WI38 (cell line): ENCODE measurements around the gene ISL2.
"Not testable (repeated sequence)": the region's sequence is repeated elsewhere in the genome, so short reads cannot be mapped to it uniquely, and the experiment has no call there.

Experiments
- H3K4me3 ChIP-seq: 2 replicates; pipeline ENCODE4 v1.5.1; 2011; ENCODE audit warnings: low read depth, mild to moderate bottlenecking, control low read depth, low read length
- TF ChIP-seq, protein P1 (sequence below): IDR thresholded peaks from 2 replicates; pipeline ENCODE4 v1.5.1; 2012; ENCODE audit warnings: low read depth, mild to moderate bottlenecking, control low read depth, low read length

The ISL2 gene

DNA sequence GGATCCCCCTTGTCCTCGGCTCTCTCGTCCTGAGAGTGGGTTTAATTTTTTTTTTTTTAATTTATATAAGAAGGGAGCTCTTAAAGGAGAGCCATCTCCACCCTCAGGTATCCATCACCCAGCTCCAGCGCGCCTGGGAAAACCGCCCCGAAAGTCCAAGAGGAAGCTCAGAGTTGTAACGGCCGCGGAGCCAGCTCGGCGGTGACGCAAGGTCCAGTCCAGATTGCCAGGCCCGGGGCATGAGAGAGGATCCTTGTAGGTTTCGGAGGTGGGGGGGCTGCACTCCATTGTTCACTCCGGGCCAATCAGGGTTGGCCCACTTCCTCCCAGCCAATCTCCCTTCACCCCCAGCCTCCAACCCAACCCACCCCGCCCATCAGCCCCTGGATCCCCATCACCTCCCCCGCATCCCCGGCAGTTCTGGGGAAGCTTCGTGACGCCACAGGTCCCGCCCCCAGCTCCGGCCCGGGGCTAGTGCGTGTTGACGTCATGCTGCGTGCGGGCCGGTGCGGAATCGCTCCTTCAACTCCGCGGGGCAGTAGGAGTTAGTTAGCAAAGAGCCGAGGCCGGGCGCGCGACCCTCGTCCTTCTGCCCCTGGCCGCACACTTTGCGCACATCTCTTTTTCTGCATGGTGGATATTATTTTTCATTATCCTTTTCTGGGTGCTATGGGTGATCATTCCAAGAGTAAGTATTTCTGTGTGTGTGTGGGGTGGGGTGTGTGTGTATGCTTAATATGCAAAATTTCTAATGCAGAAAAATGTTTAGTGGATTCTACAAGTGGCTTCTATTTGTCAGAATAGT lies at the start of gene ISL2:
TSS of gene ISL2 (plus strand) at position 520 of the 805 bp plus-strand sequence. CDS start at position 631, 111 bp downstream.
- TF ChIP-seq, protein P1, sequence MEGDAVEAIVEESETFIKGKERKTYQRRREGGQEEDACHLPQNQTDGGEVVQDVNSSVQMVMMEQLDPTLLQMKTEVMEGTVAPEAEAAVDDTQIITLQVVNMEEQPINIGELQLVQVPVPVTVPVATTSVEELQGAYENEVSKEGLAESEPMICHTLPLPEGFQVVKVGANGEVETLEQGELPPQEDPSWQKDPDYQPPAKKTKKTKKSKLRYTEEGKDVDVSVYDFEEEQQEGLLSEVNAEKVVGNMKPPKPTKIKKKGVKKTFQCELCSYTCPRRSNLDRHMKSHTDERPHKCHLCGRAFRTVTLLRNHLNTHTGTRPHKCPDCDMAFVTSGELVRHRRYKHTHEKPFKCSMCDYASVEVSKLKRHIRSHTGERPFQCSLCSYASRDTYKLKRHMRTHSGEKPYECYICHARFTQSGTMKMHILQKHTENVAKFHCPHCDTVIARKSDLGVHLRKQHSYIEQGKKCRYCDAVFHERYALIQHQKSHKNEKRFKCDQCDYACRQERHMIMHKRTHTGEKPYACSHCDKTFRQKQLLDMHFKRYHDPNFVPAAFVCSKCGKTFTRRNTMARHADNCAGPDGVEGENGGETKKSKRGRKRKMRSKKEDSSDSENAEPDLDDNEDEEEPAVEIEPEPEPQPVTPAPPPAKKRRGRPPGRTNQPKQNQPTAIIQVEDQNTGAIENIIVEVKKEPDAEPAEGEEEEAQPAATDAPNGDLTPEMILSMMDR: no peak
- peak within 1 kb of the TSS; percentile 58 for H3K4me3 ChIP-seq

DNA sequence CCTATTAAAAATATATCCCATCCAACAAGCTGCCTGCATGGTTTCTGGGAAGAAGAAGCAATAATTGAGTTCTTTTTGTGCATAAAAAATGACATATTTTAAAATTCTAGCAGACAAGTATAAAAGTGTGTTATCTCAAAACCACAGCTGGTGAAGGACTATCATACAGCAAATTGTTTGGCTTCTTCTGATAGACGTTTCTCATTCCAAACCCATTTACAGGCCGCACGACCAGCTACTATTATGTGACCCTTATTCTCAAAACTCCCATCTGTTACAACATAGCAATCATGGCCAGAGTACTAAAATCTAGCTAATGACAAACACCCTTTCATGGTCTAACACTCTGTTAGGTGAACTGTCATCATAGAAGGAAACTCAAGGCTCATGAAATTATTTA lies 47.0 kb upstream of the ISL2 start:
- TF ChIP-seq, protein P1: no peak
- no peak overlapping the region for H3K4me3 ChIP-seq

DNA sequence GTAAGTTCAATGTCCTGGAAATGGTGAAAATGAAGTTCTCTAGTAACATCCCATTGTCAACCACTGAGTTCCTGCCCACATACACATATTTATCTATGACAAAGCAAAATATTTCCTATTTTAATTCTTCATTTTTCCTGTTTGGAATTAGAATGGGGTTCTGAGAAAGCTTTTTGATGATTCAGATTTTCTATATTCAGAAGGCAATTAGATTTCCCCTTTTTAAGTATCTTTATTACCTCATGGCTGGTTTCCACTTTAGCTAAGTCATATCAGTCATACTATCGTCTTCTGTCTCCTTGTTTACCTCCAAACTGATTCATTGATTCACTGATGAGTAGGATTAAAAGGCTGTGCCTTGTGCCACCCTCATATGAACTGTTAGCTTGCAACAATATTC lies 43.2 kb upstream of the ISL2 start:
- no peak overlapping the region for H3K4me3 ChIP-seq
- TF ChIP-seq, protein P1: no peak

DNA sequence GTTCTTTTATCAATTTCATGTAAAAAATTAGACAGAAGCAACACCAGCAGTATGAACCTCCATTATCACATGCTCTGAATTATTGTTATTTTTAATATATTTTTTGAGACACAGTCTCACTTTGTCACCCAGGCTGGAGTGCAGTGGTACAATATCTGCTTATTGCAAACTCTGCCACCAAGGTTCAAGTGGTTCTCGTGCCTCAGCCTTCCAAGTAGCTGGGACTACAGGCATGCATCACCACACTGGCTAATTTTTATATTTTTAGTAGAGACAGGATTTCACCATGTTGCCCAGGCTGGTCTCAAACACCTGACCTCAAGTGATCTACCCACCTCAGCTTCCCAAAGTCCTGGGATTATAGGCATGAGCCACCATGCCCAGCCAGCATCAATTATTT lies 42.1 kb upstream of the ISL2 start:
- H3K4me3 ChIP-seq: not testable (repeated sequence)

DNA sequence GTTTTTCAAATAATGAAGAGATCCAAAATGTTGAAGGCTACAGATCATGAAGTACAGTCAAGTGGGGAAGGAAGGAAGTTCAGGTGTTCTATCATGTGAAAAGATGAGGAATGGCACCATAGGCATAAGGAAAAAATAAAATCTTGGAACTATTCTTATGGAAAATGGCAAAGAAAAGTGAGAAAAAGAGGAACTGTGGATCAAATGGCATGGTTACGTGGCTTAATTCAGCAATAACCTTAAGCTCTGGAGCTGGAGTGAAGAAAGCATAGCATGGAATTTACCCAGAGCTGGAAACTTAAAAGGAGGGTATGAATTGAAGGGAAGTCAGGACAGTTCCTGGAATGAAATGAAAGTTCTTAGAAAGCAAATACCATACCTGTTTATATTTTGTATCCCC lies 39.7 kb upstream of the ISL2 start:
- no peak overlapping the region for H3K4me3 ChIP-seq
- TF ChIP-seq, protein P1: no peak

DNA sequence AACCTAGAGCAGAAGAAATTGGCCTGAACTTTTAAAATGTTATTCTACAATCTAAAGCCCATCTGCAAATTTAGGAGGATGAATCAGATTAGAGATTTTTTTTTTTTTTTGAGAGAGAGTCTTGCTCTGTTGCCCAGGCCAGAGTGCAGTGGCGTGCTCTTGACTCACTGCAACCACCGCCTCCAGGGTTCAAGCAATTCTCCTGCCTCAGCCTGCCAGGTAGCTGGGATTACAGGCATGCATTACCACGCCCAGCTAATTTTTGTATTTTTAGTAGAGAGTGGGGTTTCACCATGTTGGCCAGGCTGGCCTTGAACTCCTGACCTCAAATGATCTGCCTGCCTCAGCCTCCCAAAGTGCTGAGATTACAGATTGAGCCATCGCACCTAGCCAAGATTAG lies 38.6 kb upstream of the ISL2 start:
- not testable (repeated sequence) for H3K4me3 ChIP-seq

DNA sequence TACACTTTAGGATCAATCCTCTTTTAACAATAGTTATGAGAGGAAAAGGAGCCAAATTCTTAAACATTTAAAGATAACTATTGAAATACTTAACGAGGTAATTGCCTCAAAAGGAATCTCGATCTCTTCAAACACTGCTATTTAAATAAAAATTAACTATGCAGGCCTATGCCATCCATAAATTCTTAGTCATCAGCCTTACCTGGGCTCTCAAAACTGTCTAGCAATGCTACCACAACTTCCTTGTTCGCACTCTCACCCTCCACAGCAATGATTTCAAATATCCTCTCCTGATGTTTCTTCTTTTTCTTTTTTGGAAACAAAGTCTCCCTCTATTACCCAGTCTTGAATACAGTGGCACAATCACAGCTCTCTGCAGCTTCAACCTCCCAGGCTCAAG lies 37.6 kb upstream of the ISL2 start:
- H3K4me3 ChIP-seq: no peak overlapping the region
- TF ChIP-seq, protein P1: no peak

DNA sequence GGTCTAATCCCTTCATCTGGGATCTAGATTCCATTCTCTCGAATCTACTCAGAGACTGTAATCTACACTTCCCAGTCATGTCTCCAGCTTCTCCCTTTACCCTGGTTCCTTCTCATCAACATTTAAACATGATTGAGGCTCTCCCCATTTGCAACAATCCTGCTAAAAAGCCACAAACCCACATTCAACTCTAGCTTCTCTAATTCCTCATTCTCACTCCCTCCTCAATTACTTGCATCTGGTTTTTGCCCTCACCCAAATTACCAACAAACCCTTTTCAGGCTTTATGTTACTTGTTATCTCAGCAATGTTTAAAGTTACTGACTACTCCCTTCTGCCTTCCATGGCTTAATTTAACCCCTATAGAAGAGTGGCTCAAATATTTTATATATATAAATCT lies 36.8 kb upstream of the ISL2 start:
- no peak overlapping the region for H3K4me3 ChIP-seq
- TF ChIP-seq, protein P1: no peak
